Skin of body (tissue), 2 donors: ENCODE data around the gene MRC2. TPM values are rescaled to one million over a fixed set of nuclear protein-coding genes. Genes with fewer than 3 reads are reported as not detected.

ENCODE experiments used
- DNase-seq: peaks from one replicate; lab custom pipeline; 2025; lab: John Stamatoyannopoulos, UW
- total RNA-seq: library from RNA; depleted of rRNA; stranded (reverse); fragments of >200 nt; gene quantifications from one replicate; pipeline ENCODE4 v1.2.3, GENCODE V29; 2014

MRC2 gene
- total RNA-seq, 1 donor from 2014 or later: 147 TPM

- DNase-seq: peak; percentile 98
Measured at GRCh38 chr17:62614142-62614541, 13.3 kb upstream of the MRC2 start.

- no peak for DNase-seq
Measured at GRCh38 chr17:62615503-62615902, 12.0 kb upstream of the MRC2 start.

- DNase-seq: no peak
Measured at GRCh38 chr17:62616993-62617893, 10.2 kb upstream of the MRC2 start.

- DNase-seq: peak; percentile 47
Measured at GRCh38 chr17:62617894-62618472, 9.5 kb upstream of the MRC2 start.

- DNase-seq: peak; percentile 28
Measured at GRCh38 chr17:62618647-62619416, 8.6 kb upstream of the MRC2 start.

- DNase-seq: no peak
Measured at GRCh38 chr17:62619417-62620155, 7.9 kb upstream of the MRC2 start.

GRCh38 chr17:62621223-62621622, 6.2 kb upstream of the MRC2 start:
- DNase-seq: no peak

GRCh38 chr17:62625184-62625869, 2.1 kb upstream of the MRC2 start:
- DNase-seq: no peak

GRCh38 chr17:62625870-62626200, 1.6 kb upstream of the MRC2 start:
- DNase-seq: no peak

GRCh38 chr17:62626719-62627218, 701 bp upstream of the MRC2 start:
- peak; percentile 86 for DNase-seq

GRCh38 chr17:62627904-62628633, 599 bp downstream of the MRC2 start:
- peak; percentile 84 for DNase-seq

- DNase-seq: no peak
Measured at GRCh38 chr17:62628831-62629555, 1.5 kb downstream of the MRC2 start.

GRCh38 chr17:62629556-62630364, 2.3 kb downstream of the MRC2 start:
- no peak for DNase-seq

- no peak for DNase-seq
Measured at GRCh38 chr17:62630365-62631085, 3.1 kb downstream of the MRC2 start.

- no peak for DNase-seq
Measured at GRCh38 chr17:62631086-62631935, 3.8 kb downstream of the MRC2 start.

- DNase-seq: no peak
Measured at GRCh38 chr17:62631936-62632924, 4.8 kb downstream of the MRC2 start.
